ENCODE data around the gene UCK2. TPM values are rescaled to one million over a fixed set of nuclear protein-coding genes. Genes with fewer than 3 reads are reported as not detected.

The UCK2 gene
- total and polyA plus RNA-seq, 2 of the 8 experiments (the other 6 are each of a cell fraction or from before 2014, with no cell fraction given): 103 to 109 TPM

GRCh38 chr1:165924117-165924516, 96.7 kb downstream of the UCK2 start (continued):
- no peak for TF ChIP-seq RBBP5 (IDR thresholded peaks at IDR 0.05; ENCODE audit: borderline replicate concordance, low read depth, low read length)

Measured in H1 (cell line).